Endothelial cell of umbilical vein (primary cell): ENCODE results near the gene P4HB. TPM values are rescaled to one million over a fixed set of nuclear protein-coding genes. Genes with fewer than 3 reads are reported as not detected.

Experiments
- BruUV-seq: library from RNA; stranded (reverse); fragments of 400-500 nt; replicated peaks from 2 replicates; lab custom pipeline; 2021; lab: Mats Ljungman, UMichigan
- CTCF ChIA-PET: fragments of 300-600, 350-600 bp; sonication (Branson Sonifier 250); formaldehyde crosslinking; loops from one replicate; lab custom pipeline; 2021; ENCODE audit warnings: antibody characterized with exemption, inconsistent platforms; lab: Charles Lee
- POLR2A ChIA-PET: fragments of 300-600, 350-600 bp; sonication (Branson Sonifier 250); formaldehyde crosslinking; loops from one replicate; lab custom pipeline; 2021; ENCODE audit warnings: antibody characterized with exemption, inconsistent platforms; lab: Charles Lee
- DNase-seq: peaks from one replicate; pipeline ENCODE4 v3.0.0-alpha.2; 2011; ENCODE audit warnings: low read depth, low spot score
- FAIRE-seq: peaks from 2 replicates; lab custom pipeline; 2011; peaks lifted over from hg19 to GRCh38; lab: Jason Lieb, UNC
- H2AFZ ChIP-seq: 2 replicates; pipeline ENCODE4 v1.6.0; 2012; ENCODE audit warnings: low read depth, low read length, control low read depth, inconsistent platforms
- H3K27ac ChIP-seq: 2 replicates; pipeline ENCODE4 v1.5.1; 2011; ENCODE audit warnings: low read depth, mild to moderate bottlenecking, control low read depth, low read length, moderate library complexity; ENCODE audit not compliant: insufficient read depth
- H3K27me3 ChIP-seq, 2 experiments: 2 replicates each; pipeline versions ENCODE4 v1.6.0 to v1.6.1; 2011; ENCODE audit warnings: low read length in 2 of 2, mixed read lengths in 1 of 2; ENCODE audit not compliant: control insufficient read depth in 2 of 2, insufficient read depth in 2 of 2
- H3K36me3 ChIP-seq, 2 experiments: 2 replicates in 1 of 2; 3 replicates in 1 of 2; pipeline ENCODE4 v1.5.1; 2011; ENCODE audit warnings: low read length in 2 of 2, mild to moderate bottlenecking in 1 of 2, moderate library complexity in 1 of 2; ENCODE audit not compliant: control insufficient read depth in 2 of 2, insufficient read depth in 2 of 2; ENCODE audit errors: extremely low read depth in 1 of 2
- H3K4me1 ChIP-seq: 3 replicates; pipeline ENCODE4 v1.5.1; 2011; ENCODE audit warnings: mild to moderate bottlenecking, low read length; ENCODE audit not compliant: control insufficient read depth, insufficient read depth; ENCODE audit errors: extremely low read depth
- H3K4me2 ChIP-seq: 2 replicates; pipeline ENCODE4 v1.6.1; 2011; ENCODE audit warnings: low read length, control low read depth, mixed read lengths; ENCODE audit not compliant: insufficient read depth
- H3K4me3 ChIP-seq, 3 experiments: fragments of 200-600 bp in 1 of 3; sonication (generic), shearing (Covaris generic) in 1 of 3; replicated peaks in 1 of 3; 2 replicates each; pipeline ENCODE4 v1.5.1; 2011 to 2016; ENCODE audit warnings: control low read depth in 3 of 3, low read length in 3 of 3, mild to moderate bottlenecking in 2 of 3, inconsistent platforms in 1 of 3, low read depth in 1 of 3, moderate library complexity in 1 of 3; ENCODE audit not compliant: insufficient read depth in 1 of 3
- H3K79me2 ChIP-seq: 2 replicates; pipeline ENCODE4 v1.6.0; 2012; ENCODE audit warnings: low read length, inconsistent platforms; ENCODE audit not compliant: control insufficient read depth, insufficient read depth
- H3K9ac ChIP-seq: replicated peaks from 2 replicates; pipeline ENCODE3; 2011; ENCODE audit warnings: low read length, control low read depth; ENCODE audit not compliant: insufficient read depth; ENCODE audit errors: extremely low read depth
- H3K9me1 ChIP-seq: replicated peaks from 3 replicates; pipeline ENCODE4 v1.6.0; 2011; ENCODE audit warnings: mild to moderate bottlenecking, low read length; ENCODE audit not compliant: control insufficient read depth, insufficient read depth; ENCODE audit errors: extremely low read depth
- H3K9me3 ChIP-seq: replicated peaks from 2 replicates; pipeline ENCODE4 v1.5.1; 2012; ENCODE audit warnings: low read length, inconsistent platforms; ENCODE audit not compliant: control insufficient read depth, insufficient read depth
- H4K20me1 ChIP-seq: replicated peaks from 2 replicates; pipeline ENCODE3; 2011; ENCODE audit warnings: mild to moderate bottlenecking, low read length; ENCODE audit not compliant: control insufficient read depth, insufficient read depth; ENCODE audit errors: extremely low read depth
- CTCF ChIP-seq, 2 donors: IDR thresholded peaks; 1 replicate in 1 of 2; 2 replicates in 1 of 2; pipeline ENCODE4 v1.5.1; 2011; ENCODE audit warnings: low read length in 2 of 2, mild to moderate bottlenecking in 2 of 2, moderate library complexity in 2 of 2, control low read depth in 1 of 2, inconsistent platforms in 1 of 2, low read depth in 1 of 2; ENCODE audit not compliant: insufficient read depth in 1 of 2; ENCODE audit errors: extremely low read depth in 1 of 2
- EZH2 ChIP-seq: IDR thresholded peaks from 2 replicates; pipeline ENCODE4 v1.6.1; 2012; ENCODE audit warnings: borderline replicate concordance, low read depth, mild to moderate bottlenecking, moderate library complexity, low read length, inconsistent platforms; ENCODE audit not compliant: severe bottlenecking
- FOS ChIP-seq: IDR thresholded peaks from 2 replicates; pipeline ENCODE4 v1.6.1; 2011; ENCODE audit warnings: mild to moderate bottlenecking, low read length, moderate library complexity, borderline replicate concordance; ENCODE audit not compliant: insufficient read depth
- GATA2 ChIP-seq: IDR thresholded peaks from 2 replicates; pipeline ENCODE4 v1.7.0; 2011; ENCODE audit warnings: low read depth, mild to moderate bottlenecking, moderate library complexity, mixed read lengths, low read length; ENCODE audit not compliant: insufficient read length, insufficient read depth
- JUN ChIP-seq: IDR thresholded peaks from 2 replicates; pipeline ENCODE4 v1.6.1; 2011; ENCODE audit warnings: borderline replicate concordance, low read depth; ENCODE audit not compliant: insufficient read length, insufficient read depth
- MAX ChIP-seq: IDR thresholded peaks from 2 replicates; pipeline ENCODE4 v1.6.1; 2011; ENCODE audit not compliant: insufficient read depth, insufficient read length
- MYC ChIP-seq: IDR thresholded peaks from one replicate; pipeline ENCODE4 v1.6.1; 2011; ENCODE audit warnings: mild to moderate bottlenecking, low read depth, low read length
- POLR2A ChIP-seq: IDR thresholded peaks from 2 replicates; pipeline ENCODE4 v1.6.1; 2012; ENCODE audit warnings: low read depth, mild to moderate bottlenecking, control low read depth, low read length
- POLR2AphosphoS5 ChIP-seq: IDR thresholded peaks from 2 replicates; pipeline ENCODE4 v1.6.1; 2012; ENCODE audit warnings: low read depth, mild to moderate bottlenecking, control low read depth, low read length, moderate library complexity; ENCODE audit not compliant: insufficient read depth
- dilution Hi-C: fragments of 300-500 bp; cut with MboI; formaldehyde crosslinking; loops from one replicate; pipeline ENCODE4 v1.15.0; 2019; ENCODE audit warnings: low sequenced_read_pairs; ENCODE audit not compliant: extremely low pct_ligation_motif_present
- intact Hi-C: fragments of 100-400 bp; cut with micrococcal nuclease; formaldehyde crosslinking; loops from one replicate; pipeline ENCODE4 v1.10.0; 2022
- polyA plus RNA-seq, 4 experiments: library from polyadenylated mRNA; depleted of rRNA in 3 of 4; stranded (reverse) in 3 of 4; unstranded in 1 of 4; fragments of >200 nt; gene quantifications; 2 replicates each; pipeline versions ENCODE4 v1.2.1 to v1.2.3, GENCODE V29; 2011 to 2012; ENCODE audit warnings: missing spikeins in 1 of 4
- total RNA-seq: library from RNA; stranded (reverse); gene quantifications from 2 replicates; pipeline ENCODE4 v1.2.3, GENCODE V29; 2021

The P4HB gene
- total and polyA plus RNA-seq, 2 donors (not counting 3 experiments of a cell fraction or from before 2014, with no cell fraction given) = 201 to 988 TPM

GRCh38 chr17:81801327-81801726 is 59.0 kb downstream of the P4HB start:
- ChIA-PET CTCF (no interaction called here), POLR2A (no interaction called here)
- TF ChIP-seq FOS (no peak), POLR2A (no peak), POLR2AphosphoS5 (no peak), EZH2 (no peak), MAX (no peak), GATA2 (no peak), JUN (no peak), CTCF (IDR thresholded peaks at IDR 0.05; ENCODE audit: extremely low read depth in 1 of 2, insufficient read depth in 1 of 2, low read depth in 1 of 2, low read length in 2 of 2) (no peak), MYC (no peak)
- Histone ChIP-seq H3K79me2 (no peaks in the 10 kb centered on the region), H2AFZ (no peak overlapping the region), H3K9me3 (no peaks in the 10 kb centered on the region), H4K20me1 (no peaks in the 10 kb centered on the region), H3K9me1 (no peaks in the 10 kb centered on the region), H3K36me3 (no peaks in the 10 kb centered on the region), H3K4me3 (no peak overlapping the region), H3K4me2 (no peak overlapping the region), H3K27me3 (peaks cover 25 to 36% of the 10 kb centered on the region in 2 experiments), H3K4me1 (no peaks in the 10 kb centered on the region), H3K27ac (no peak overlapping the region), H3K9ac (no peak overlapping the region)
- no TSS peak for BruUV-seq
- dilution Hi-C loops (no loop called here), intact Hi-C loops (no loop called here)
- DNase-seq = no peak
- FAIRE-seq = no peak
